Stimulated activated CD8-positive, alpha-beta memory T cell treated with anti-CD3 and anti-CD28 coated beads, Interleukin-4, amount 100 ng/mL, for 24 hours (primary cell): Measurements from ENCODE around the gene RIPPLY1.

Source experiments
- DNase-seq: peaks from one replicate; pipeline ENCODE4 v3.0.0-alpha.2; 2020; ENCODE audit warnings: low read depth

Gene RIPPLY1

GRCh38 chrX:106903291-106903824 lies at the start of gene RIPPLY1:
RIPPLY1 (minus strand) TSS chrX:106903341; CDS start chrX:106903287, 54 bp downstream.
- no peak for DNase-seq

GRCh38 chrX:106952538-106952937 lies 49.4 kb upstream of the RIPPLY1 start:
- no peak for DNase-seq

DNA sequence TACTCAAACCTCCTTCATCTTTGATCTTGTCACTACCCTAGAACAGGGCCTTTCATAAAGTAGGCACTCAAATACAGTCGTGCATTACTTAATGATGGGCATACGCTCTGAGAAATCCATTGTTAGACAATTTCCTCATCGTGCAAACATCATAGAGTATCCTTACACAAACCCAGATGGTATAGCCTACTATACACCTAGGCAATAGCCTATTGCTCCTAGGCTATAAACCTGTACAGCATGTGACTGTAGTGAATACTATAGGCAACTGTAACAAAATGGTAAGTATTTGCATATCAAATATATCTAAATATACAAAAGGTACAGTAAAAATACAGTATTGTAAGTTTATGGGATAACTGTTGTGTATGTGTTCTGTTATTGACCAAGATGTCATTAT lies 48.9 kb upstream of the RIPPLY1 start:
- no peak for DNase-seq

DNA sequence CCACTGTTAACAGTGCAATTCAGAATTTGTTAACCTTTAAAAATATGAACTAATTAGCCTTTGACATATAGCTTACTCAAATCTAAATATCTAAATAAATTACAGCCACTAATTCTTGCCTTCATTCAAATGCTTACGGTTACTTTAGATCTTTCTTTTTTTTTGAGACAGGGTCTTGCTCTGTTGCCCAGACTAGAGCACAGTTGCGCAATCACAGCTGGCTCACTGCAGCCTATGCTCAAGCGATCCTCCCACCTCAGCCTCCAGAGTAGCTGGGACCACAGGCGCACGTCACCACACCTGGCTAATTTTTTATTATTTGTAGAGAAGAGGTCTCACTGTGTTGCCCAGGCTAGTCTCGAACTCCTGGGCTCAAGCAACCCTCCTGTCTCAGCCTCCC lies 48.1 kb upstream of the RIPPLY1 start:
- no peak for DNase-seq

DNA sequence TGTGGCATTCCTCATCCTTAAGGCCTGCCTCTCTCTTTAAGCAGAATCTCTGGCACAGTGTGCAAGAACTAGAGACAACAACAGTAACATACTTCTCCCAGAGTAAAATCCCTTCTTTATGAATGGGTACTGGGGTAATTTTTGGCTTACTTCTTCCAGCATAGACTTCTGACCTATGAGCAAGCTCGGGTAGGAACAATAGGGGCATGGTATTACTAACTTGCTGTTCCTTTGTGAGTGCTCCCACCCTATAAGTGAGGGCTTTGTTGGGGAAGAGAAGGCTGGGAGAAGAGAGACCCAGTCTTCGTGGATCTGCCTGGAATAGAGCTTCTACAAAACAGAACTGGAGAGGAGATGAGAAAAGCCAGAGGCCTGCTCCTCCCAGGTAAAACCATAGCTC lies 47.2 kb upstream of the RIPPLY1 start:
- no peak for DNase-seq

DNA sequence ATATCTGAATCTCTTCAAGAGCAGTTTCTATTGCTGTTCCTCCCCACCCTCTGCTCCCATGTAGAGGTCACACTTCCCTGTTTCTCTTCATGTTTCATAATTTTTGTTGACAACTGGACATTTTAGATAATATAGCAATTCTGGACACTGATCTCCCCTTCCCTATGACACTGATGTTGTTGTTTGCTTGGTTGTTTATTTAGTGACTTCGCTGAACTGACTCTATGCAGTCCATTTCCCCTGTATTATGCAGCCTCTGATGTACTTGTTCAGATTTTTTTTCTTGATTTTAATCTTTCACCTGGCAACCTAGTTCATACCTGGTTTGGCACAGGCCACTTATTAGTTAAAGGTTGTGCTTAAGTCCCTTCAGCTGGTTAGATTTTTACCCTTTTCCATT lies 46.2 kb upstream of the RIPPLY1 start:
- no peak for DNase-seq

DNA sequence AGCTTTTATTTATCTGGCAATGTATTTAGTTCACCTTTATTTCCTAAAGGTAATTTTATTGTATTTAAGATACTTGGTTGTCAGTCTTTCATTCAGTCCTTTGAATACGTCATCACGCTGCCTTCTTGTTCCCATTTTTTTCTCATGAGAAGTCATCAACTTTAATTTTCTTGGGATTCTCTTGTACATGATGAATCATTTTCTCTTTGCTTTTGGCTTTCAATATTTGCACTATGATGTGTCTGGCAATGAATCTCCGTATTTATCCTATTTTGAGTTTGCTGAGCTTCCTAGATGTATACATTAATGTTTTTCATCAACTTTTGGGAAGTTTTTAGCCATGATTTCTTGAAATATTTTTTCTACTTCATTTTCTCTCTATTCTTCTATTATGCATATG lies 45.5 kb upstream of the RIPPLY1 start:
- DNase-seq = no peak

DNA sequence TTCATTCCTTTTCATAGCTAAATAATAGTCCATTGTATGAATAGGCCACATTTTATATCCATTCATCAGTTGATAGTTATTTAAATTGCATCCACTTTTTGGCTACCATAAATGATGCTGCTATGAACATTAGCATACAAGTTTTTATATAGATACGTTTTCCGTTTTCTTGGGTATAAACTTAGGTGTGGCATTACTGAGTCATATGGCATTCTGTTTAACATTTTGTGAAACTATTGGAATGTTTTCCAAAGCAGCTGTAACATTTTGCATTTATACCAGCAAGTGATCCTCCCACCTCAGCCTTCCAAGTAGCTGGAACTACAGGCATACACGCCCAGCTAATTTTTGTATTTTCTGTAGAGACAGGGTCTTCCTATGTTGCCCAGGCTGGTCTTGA lies 43.3 kb upstream of the RIPPLY1 start:
- DNase-seq = no peak

DNA sequence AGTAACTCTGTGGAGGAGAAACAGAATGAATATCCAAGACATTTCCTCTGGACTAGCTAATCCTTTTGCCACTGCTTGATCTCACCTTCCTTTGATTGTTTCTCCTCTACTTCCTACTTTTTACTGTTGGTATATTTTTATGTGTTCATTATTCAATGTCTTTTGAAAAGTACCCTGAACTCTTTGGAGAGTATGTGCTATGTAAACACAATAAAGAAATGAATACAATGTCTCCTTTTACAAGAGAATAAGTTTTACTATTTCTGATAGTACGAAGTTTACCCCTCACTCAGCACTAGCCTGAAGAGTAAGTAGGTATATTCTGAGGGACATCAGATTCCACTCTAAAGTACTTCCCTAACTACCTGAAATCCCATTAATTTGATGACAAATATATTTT lies 36.9 kb upstream of the RIPPLY1 start:
- no peak for DNase-seq

DNA sequence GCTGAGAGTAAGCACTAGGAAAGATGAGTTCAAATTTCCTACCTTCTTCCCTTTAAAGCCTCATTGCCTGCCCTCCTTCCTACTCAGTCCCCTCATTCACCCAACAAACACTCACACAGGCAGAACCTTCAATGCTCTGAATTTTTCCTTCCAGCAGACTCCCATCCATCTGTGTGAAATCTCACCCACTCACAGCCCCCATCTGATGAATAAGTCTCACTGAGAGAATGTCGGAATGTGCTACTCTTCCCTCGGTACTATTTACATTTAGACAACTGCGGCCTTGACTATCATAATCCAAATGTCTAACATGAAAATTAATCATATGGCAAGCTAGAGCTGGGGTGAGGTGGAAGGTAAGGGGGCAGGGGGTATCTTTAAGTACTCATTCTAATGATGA lies 36.4 kb upstream of the RIPPLY1 start:
- DNase-seq = no peak

GRCh38 chrX:106936246-106936645 lies 33.1 kb upstream of the RIPPLY1 start:
- DNase-seq = no peak

DNA sequence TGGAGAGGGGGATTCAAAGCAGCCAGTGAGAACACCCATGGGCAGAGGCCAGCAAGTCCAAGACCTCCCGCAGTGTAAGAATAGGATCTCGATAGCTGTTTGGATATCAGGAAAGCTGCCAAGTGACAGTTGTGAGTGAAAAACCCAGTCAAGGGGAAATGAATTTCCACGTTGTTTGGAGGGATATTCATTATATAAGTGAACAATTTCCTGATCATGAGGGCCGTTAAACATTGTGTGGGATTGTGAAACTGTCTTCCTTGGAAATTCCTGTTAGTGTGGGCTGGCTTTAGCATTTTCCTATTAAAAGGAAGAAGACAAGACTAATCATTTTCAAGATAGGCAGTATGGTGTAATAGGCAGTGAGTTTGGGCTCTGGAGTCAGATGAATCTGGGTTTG lies 32.0 kb upstream of the RIPPLY1 start:
- no peak for DNase-seq

DNA sequence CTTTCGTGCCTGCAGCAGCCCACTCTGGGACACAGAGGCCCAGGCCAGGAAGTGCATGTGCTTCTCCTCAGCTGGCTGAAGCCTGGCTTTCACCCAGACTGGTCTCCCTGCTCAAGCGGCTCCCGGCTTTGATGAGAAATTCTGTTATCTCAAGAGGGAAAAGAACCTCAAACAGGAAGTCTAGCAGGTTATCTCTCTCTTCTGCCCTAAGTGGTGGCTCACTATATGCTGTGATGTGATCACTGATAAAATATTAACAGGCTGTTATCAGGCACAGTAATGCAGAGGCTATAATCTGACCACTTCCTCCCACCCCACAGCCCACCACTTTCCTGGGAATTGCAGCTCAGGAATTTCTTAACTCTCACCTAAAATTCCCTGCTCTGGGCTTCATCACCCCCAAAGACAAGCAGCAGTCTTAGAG lies 30.4 kb upstream of the RIPPLY1 start:
- DNase-seq = no peak

GRCh38 chrX:106932960-106933537 lies 29.9 kb upstream of the RIPPLY1 start:
- no peak for DNase-seq

DNA sequence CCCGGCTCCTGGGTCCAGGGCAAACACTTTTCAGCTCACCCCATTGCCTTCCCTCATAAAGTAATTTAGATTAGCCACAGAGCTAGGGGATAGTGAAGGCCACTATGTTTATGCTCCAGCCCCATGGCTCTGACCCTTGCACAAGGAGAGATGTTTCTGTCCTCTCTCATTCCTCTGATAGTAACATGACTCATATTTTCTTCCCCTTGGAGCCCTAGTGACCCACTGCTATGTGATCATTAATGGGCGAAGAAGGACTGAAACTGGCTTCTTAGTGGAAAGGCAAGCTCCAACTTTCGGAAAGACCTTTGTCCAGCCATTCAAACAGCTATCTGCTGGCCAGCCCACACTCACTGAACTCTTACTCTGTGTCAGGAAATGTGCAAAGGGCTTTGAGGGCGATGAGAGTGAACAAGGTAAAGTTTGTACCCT lies 29.4 kb upstream of the RIPPLY1 start:
- DNase-seq = no peak

- no peak for DNase-seq
Observed at GRCh38 chrX:106931831-106932491, 28.8 kb upstream of the RIPPLY1 start.

DNA sequence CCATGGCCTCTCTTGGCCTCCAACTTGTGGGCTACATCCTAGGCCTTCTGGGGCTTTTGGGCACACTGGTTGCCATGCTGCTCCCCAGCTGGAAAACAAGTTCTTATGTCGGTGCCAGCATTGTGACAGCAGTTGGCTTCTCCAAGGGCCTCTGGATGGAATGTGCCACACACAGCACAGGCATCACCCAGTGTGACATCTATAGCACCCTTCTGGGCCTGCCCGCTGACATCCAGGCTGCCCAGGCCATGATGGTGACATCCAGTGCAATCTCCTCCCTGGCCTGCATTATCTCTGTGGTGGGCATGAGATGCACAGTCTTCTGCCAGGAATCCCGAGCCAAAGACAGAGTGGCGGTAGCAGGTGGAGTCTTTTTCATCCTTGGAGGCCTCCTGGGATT lies 25.1 kb upstream of the RIPPLY1 start:
- DNase-seq = no peak

- no peak for DNase-seq
Observed at GRCh38 chrX:106927700-106928099, 24.6 kb upstream of the RIPPLY1 start.

DNA sequence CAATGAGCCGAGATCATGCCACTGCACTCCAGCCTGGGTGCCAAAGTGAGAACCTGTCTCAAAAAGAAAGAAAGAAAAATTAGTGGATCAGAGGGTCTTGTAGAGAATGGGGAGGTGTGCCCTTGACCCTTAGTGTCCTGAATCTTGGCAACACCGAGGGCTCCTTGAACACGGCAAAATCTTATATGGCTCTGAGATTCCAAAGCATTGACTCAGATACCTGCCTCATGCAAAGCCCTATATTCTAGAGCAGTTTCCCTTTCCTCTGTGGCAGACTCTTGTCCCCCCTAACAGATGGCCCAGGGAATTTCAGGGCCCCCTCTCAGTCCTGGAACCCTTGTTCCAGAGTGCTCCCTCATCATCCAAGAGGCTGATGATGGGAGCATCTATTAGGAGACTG lies 23.9 kb upstream of the RIPPLY1 start:
- DNase-seq = no peak

- no peak for DNase-seq
Observed at GRCh38 chrX:106921637-106922036, 18.5 kb upstream of the RIPPLY1 start.

DNA sequence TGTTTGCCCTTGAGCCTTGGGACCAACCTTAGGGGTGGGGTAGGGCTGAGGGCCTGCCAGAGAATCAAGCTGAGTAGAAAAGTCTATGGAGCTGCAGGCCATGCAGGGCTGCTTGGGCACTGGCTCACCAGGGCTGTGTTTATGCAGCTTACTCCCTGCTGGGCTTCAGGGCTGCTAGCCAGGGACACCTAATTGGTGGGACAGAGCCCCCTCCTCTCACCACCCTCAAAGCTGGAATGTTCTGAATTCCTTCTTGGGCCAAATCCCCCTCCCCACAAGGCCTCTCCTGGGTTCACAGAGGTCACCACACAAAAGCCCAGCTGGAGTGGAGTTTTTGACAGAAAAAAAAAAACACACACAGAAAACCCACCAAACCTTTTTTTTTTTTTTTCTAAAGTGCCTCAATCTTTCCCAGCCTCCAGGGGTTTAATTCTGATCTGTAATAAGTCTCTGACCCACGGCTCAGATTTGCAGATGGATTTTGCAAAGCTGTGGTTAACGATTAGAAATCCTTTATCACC lies 16.9 kb upstream of the RIPPLY1 start, which contains the start of gene CLDN2:
CLDN2 (plus strand) TSS at position 471 of the 521 bp plus-strand sequence. CDS start 7,827 bp downstream, outside the sequence.
- DNase-seq = no peak

- DNase-seq = no peak
Observed at GRCh38 chrX:106917830-106918500, 14.8 kb upstream of the RIPPLY1 start.

GRCh38 chrX:106912864-106913263 lies 9.7 kb upstream of the RIPPLY1 start:
- DNase-seq = no peak
